ENCODE measurements around the gene RIC3. TPM values are rescaled to one million over a fixed set of nuclear protein-coding genes. Genes with fewer than 3 reads are reported as not detected.

The RIC3 gene
- total RNA-seq, 1 experiment from 2014 or later: not detected

- DNase-seq (ENCODE audit: low read depth): no peak
- in situ Hi-C loops (cut with HindIII; ENCODE audit: low pct_unique_long_range_greater_than_20kb, low sequenced_read_pairs): no loop called here
These were observed 87.9 kb downstream of the RIC3 start, which contains the start of gene TUB for GRCh38 chr11:8080674-8081590. TSS of gene TUB (plus strand) at chr11:8081211. CDS start at chr11:8081511, 300 bp downstream.

DNA sequence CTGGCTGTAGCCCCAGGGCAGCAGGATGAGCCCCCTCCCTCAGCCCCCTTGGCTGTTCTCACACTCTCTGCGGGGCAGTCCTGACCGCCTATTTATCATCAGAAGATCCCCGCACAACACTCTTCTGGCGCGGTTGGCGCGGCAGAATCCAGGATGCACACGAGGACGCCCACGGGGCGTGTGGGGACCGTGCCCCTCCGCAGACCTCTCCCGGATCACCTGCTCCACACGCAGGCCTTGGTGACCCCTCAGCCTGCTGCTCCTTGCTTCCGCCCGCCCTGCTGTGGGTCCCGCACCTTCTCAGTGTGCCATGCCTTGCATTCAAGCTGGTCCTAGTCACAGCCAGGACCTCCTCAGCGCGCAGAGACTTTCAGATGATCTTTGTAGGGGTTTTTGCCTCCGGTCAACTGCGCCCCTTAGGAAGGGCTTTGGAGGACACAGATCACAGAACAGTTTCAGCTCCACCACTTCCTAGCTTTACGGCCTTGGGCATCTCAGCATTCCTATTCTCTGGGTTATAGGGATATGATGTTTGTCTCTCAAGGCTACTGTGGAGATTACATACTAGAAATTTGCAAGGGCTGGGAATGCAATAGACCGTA is 88.7 kb downstream of the RIC3 start:
- in situ Hi-C loops (cut with HindIII; ENCODE audit: low pct_unique_long_range_greater_than_20kb, low sequenced_read_pairs): no loop called here
- no peak for DNase-seq (ENCODE audit: low read depth)

DNA sequence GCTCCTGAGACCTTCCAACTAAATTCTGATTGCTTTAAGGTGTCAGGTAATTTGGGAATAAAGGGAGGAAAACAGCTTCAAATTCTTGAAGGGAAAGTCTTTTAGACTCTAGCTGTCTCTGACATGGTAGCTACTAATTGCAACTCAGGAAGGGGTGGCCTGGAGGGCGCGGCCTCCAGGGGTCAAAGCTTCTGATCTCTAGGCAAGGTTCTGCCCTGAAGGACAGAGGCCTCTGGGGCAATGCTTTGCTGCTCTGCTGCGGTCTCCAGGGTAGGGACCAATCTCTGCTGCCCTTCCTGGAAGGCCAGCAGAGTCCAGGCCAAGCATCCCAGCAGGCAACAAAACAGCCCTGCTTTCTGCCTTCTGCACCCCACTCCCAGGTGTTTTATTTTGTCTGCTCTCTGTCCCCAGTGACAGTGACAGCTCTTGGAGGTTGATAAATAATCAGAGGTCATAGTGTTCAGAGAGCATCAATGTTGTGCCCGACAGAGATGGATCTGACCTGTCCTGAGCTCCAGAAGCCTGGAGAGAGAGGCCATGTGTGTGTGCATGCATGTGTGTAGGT is 89.6 kb downstream of the RIC3 start:
- no peak for DNase-seq (ENCODE audit: low read depth)
- in situ Hi-C loops (cut with HindIII; ENCODE audit: low pct_unique_long_range_greater_than_20kb, low sequenced_read_pairs): no loop called here

GRCh38 chr11:8075119-8075726 is 93.6 kb downstream of the RIC3 start:
- in situ Hi-C loops (cut with HindIII; ENCODE audit: low pct_unique_long_range_greater_than_20kb, low sequenced_read_pairs): no loop called here

GRCh38 chr11:8071616-8072581 is 96.9 kb downstream of the RIC3 start:
- no peak for DNase-seq (ENCODE audit: low read depth)
- in situ Hi-C loops (cut with HindIII; ENCODE audit: low pct_unique_long_range_greater_than_20kb, low sequenced_read_pairs): no loop called here

More at GRCh38 chr11:8075119-8075726, 93.6 kb downstream of the RIC3 start:
- no peak for DNase-seq (ENCODE audit: low read depth)

GRCh38 chr11:8070417-8071115 is 98.3 kb downstream of the RIC3 start:
- peak; percentile 37 for DNase-seq (ENCODE audit: low read depth)
- in situ Hi-C loops (cut with HindIII; ENCODE audit: low pct_unique_long_range_greater_than_20kb, low sequenced_read_pairs): no loop called here

DNA sequence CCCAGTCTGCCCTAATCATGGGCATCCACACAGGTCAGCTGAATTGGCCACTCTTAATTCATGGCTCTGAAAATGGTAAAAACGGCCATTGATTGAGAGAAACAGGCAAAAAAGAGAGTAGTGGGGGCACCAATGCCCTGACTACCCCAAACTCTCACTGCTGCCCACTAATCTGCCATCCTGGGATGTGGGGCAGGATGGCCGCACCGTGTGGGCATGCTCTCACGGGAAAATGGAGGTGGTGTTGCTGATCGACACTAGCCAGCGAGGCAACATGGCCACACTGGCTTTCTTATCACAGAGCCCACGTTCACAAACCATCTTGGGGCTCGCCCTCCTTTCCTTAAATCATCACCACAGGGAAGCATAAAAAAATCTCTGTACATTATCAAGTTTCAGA is 99.1 kb downstream of the RIC3 start:
- in situ Hi-C loops (cut with HindIII; ENCODE audit: low pct_unique_long_range_greater_than_20kb, low sequenced_read_pairs): no loop called here
- no peak for DNase-seq (ENCODE audit: low read depth)

GRCh38 chr11:8068605-8069221 is 100.1 kb downstream of the RIC3 start:
- in situ Hi-C loops (cut with HindIII; ENCODE audit: low pct_unique_long_range_greater_than_20kb, low sequenced_read_pairs): no loop called here
- peak; percentile 90 for DNase-seq (ENCODE audit: low read depth)

DNA sequence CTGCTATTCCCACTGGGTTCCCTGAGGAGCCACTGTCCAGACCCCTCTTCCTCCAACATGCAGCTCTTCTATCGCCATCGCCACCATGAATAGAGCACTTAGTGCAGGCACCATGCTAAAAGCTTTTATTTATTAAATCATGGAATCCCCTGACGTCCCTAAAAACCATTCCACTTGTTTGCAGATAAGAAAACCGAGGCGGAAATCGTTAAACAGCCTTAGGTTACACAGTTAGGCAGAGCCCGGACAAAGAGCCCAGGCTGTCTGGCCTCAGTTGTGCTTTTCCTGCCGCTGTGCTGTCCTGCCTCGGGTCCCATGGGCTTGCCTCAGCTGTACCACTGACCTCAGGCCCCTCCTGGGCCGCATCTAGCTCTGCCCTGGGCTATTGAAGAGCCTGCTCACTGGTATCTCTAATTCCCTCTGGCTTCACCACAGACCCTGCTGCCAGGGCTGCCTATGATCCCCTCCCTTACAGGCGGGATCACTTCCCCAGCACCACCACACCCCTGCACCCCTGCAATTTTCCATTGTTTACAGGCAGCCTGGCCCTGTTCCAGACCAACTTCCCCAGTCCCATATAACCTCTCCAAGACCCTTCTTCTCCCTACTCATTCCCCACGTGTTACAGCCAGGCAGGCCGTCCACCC is 100.8 kb downstream of the RIC3 start:
- in situ Hi-C loops (cut with HindIII; ENCODE audit: low pct_unique_long_range_greater_than_20kb, low sequenced_read_pairs): no loop called here

GRCh38 chr11:8067567-8067928 is 101.3 kb downstream of the RIC3 start:
- in situ Hi-C loops (cut with HindIII; ENCODE audit: low pct_unique_long_range_greater_than_20kb, low sequenced_read_pairs): no loop called here
- no peak for DNase-seq (ENCODE audit: low read depth)

More for the DNA sequence above, 100.8 kb downstream of the RIC3 start:
- DNase-seq (ENCODE audit: low read depth): no peak

DNA sequence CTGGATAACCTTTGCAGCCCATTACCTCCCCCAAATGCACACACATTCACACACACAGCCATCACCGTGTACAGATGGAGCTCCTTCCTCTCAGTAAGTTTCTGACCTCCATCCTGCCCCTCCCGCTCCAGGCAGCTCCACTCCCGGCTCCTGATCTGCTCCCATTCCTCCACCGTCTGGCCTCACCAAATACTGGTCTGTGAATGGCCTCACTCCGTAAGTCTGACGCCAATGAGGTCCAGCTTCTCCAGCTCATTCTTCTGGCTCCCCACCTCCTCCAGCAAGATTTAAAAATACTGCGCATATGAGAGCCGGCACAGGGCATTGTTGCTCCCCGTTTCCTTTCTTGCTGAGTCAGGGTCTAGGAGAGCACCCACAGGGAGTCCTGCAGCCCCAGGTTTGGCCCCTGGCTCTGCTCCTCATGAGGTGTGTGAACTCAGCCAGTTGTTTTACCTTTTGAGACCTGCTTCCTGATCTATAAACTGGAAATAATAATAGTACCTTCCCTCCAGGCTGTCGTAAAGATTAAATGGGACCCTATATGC is 101.8 kb downstream of the RIC3 start:
- in situ Hi-C loops (cut with HindIII; ENCODE audit: low pct_unique_long_range_greater_than_20kb, low sequenced_read_pairs): no loop called here
- DNase-seq (ENCODE audit: low read depth): no peak

- in situ Hi-C loops (cut with HindIII; ENCODE audit: low pct_unique_long_range_greater_than_20kb, low sequenced_read_pairs): no loop called here
These were observed 102.6 kb downstream of the RIC3 start for GRCh38 chr11:8066036-8066910.

GRCh38 chr11:8065031-8065430 is 103.8 kb downstream of the RIC3 start:
- in situ Hi-C loops (cut with HindIII; ENCODE audit: low pct_unique_long_range_greater_than_20kb, low sequenced_read_pairs): no loop called here
- DNase-seq (ENCODE audit: low read depth): no peak

More at GRCh38 chr11:8066036-8066910, 102.6 kb downstream of the RIC3 start:
- DNase-seq (ENCODE audit: low read depth): no peak

DNA sequence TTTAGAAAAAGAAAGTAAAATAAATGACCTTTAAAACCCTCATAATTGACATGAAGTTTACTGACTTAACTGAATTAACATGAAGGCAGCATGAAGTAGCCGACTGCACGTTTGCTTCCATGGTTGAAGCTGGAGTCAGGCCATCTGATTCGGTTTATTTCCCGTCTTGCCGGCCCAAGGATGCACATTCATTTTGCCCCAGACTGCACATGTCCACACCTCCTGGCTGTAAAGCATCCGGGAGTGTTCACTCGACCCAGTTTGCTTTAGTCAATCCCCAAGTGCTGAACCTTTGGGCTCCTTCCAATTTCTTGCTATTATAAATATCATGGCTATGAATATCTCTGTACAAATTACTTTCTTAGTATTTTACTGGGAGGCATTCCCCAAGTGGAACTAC is 105.5 kb downstream of the RIC3 start:
- in situ Hi-C loops (cut with HindIII; ENCODE audit: low pct_unique_long_range_greater_than_20kb, low sequenced_read_pairs): no loop called here
- DNase-seq (ENCODE audit: low read depth): no peak

DNA sequence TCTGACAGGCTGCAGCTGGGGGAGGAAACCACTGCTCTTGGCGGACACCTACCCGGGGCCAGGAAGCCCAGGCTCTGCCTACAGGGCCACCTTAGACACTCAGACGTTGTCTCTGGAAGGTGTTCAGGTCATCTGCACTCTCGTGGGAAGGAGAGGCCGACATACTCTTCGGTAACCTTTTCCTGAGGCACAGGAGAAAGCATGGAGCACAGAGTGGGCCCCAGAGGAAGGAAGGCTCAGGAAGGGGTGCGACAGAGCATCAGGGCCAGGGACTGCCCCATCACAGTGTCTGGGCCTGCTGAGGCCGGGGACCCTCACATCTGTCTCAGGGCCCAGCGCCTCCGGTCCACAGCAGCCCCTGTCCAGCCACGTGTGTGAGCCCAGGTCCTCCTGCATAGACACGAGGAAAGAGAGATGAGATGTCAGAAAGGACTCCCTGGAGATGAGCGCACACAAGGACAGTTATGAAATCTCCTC is 106.0 kb downstream of the RIC3 start:
- in situ Hi-C loops (cut with HindIII; ENCODE audit: low pct_unique_long_range_greater_than_20kb, low sequenced_read_pairs): no loop called here
- no peak for DNase-seq (ENCODE audit: low read depth)

All from Caki2 (cell line).